ENCODE results near the gene SLC25A29.

SLC25A29 gene

GRCh38 chr14:100296106-100296651, 10.1 kb downstream of the SLC25A29 start:
- peaks cover 3% of the 10 kb centered on the region for H4K20me1 ChIP-seq (ENCODE audit: insufficient read depth, low read length, poor library complexity, severe bottlenecking)

GRCh38 chr14:100295376-100296105, 10.7 kb downstream of the SLC25A29 start:
- peaks cover 3% of the 10 kb centered on the region for H4K20me1 ChIP-seq (ENCODE audit: insufficient read depth, low read length, poor library complexity, severe bottlenecking)
- H3F3A ChIP-seq (ENCODE audit: low read depth): no peaks in the 10 kb centered on the region
- no peaks in the 10 kb centered on the region for H3K9me3 ChIP-seq (ENCODE audit: insufficient read depth, low read depth, low read length)
- peaks cover 37% of the 10 kb centered on the region; the same call in 1 of the 2 replicates for H3K36me3 ChIP-seq (ENCODE audit: insufficient read depth, low read length)
- H3K27me3 ChIP-seq (ENCODE audit: insufficient read depth, low read length, poor library complexity, severe bottlenecking): no peaks in the 10 kb centered on the region
- TF ChIP-seq, protein P1, sequence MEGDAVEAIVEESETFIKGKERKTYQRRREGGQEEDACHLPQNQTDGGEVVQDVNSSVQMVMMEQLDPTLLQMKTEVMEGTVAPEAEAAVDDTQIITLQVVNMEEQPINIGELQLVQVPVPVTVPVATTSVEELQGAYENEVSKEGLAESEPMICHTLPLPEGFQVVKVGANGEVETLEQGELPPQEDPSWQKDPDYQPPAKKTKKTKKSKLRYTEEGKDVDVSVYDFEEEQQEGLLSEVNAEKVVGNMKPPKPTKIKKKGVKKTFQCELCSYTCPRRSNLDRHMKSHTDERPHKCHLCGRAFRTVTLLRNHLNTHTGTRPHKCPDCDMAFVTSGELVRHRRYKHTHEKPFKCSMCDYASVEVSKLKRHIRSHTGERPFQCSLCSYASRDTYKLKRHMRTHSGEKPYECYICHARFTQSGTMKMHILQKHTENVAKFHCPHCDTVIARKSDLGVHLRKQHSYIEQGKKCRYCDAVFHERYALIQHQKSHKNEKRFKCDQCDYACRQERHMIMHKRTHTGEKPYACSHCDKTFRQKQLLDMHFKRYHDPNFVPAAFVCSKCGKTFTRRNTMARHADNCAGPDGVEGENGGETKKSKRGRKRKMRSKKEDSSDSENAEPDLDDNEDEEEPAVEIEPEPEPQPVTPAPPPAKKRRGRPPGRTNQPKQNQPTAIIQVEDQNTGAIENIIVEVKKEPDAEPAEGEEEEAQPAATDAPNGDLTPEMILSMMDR (conservative IDR thresholded peaks at IDR 0.05; ENCODE audit: low read length): no peak
- TF ChIP-seq EZH2phosphoT487 (IDR thresholded peaks at IDR 0.05; ENCODE audit: borderline replicate concordance): no peak
- peaks cover 20% of the 10 kb centered on the region; the same call in 1 of the 2 replicates for H3K79me2 ChIP-seq (ENCODE audit: insufficient read depth, low read length)
- H3K9ac ChIP-seq (ENCODE audit: low read depth, low read length, poor library complexity, severe bottlenecking): no peak overlapping the region
- no peak overlapping the region for H3K4me3 ChIP-seq (ENCODE audit: low read length, poor library complexity, severe bottlenecking)
- no peaks in the 10 kb centered on the region for H3K9me2 ChIP-seq (replicated peaks; ENCODE audit: low read depth, low read length)
- H3K4me1 ChIP-seq (ENCODE audit: insufficient read depth, low read length, poor library complexity, severe bottlenecking): no peaks in the 10 kb centered on the region
- H3K4me2 ChIP-seq (ENCODE audit: low read depth, low read length, poor library complexity, severe bottlenecking): no peak overlapping the region
- no peak overlapping the region for H2AFZ ChIP-seq (ENCODE audit: low read length)

More at GRCh38 chr14:100296106-100296651, 10.1 kb downstream of the SLC25A29 start:
- Histone ChIP-seq H3K27me3 (ENCODE audit: insufficient read depth, low read length, poor library complexity, severe bottlenecking) (no peaks in the 10 kb centered on the region), H3K9me2 (replicated peaks; ENCODE audit: low read depth, low read length) (no peaks in the 10 kb centered on the region), H2AFZ (ENCODE audit: low read length) (no peak overlapping the region), H3K9me3 (ENCODE audit: insufficient read depth, low read depth, low read length) (no peaks in the 10 kb centered on the region), H3F3A (ENCODE audit: low read depth) (no peaks in the 10 kb centered on the region), H3K4me3 (ENCODE audit: low read length, poor library complexity, severe bottlenecking) (no peak overlapping the region), H3K4me2 (ENCODE audit: low read depth, low read length, poor library complexity, severe bottlenecking) (no peak overlapping the region), H3K36me3 (ENCODE audit: insufficient read depth, low read length) (peaks cover 31% of the 10 kb centered on the region; the same call in 1 of the 2 replicates), H3K79me2 (ENCODE audit: insufficient read depth, low read length) (peaks cover 20% of the 10 kb centered on the region; the same call in 1 of the 2 replicates), H3K9ac (ENCODE audit: low read depth, low read length, poor library complexity, severe bottlenecking) (no peak overlapping the region), H3K4me1 (ENCODE audit: insufficient read depth, low read length, poor library complexity, severe bottlenecking) (no peaks in the 10 kb centered on the region)
- no peak for TF ChIP-seq EZH2phosphoT487 (IDR thresholded peaks at IDR 0.05; ENCODE audit: borderline replicate concordance)

GRCh38 chr14:100294963-100295330, 11.3 kb downstream of the SLC25A29 start:
- Histone ChIP-seq H3K9me3 (ENCODE audit: insufficient read depth, low read depth, low read length) (no peaks in the 10 kb centered on the region), H3K4me2 (ENCODE audit: low read depth, low read length, poor library complexity, severe bottlenecking) (no peak overlapping the region), H3K9me2 (replicated peaks; ENCODE audit: low read depth, low read length) (no peaks in the 10 kb centered on the region), H2AFZ (ENCODE audit: low read length) (no peak overlapping the region), H3F3A (ENCODE audit: low read depth) (no peaks in the 10 kb centered on the region), H3K79me2 (ENCODE audit: insufficient read depth, low read length) (peaks cover 16% of the 10 kb centered on the region; the same call in 1 of the 2 replicates), H3K4me1 (ENCODE audit: insufficient read depth, low read length, poor library complexity, severe bottlenecking) (no peaks in the 10 kb centered on the region), H3K4me3 (ENCODE audit: low read length, poor library complexity, severe bottlenecking) (no peak overlapping the region), H3K9ac (ENCODE audit: low read depth, low read length, poor library complexity, severe bottlenecking) (no peak overlapping the region), H4K20me1 (ENCODE audit: insufficient read depth, low read length, poor library complexity, severe bottlenecking) (no peaks in the 10 kb centered on the region), H3K27me3 (ENCODE audit: insufficient read depth, low read length, poor library complexity, severe bottlenecking) (no peaks in the 10 kb centered on the region), H3K36me3 (ENCODE audit: insufficient read depth, low read length) (peaks cover 37% of the 10 kb centered on the region; the same call in 1 of the 2 replicates)
- TF ChIP-seq, protein P1 (conservative IDR thresholded peaks at IDR 0.05; ENCODE audit: low read length): no peak
- TF ChIP-seq EZH2phosphoT487 (IDR thresholded peaks at IDR 0.05; ENCODE audit: borderline replicate concordance): no peak

Data from Loucy (cell line).